NB4 (cell line): Measurements from ENCODE around the gene FAN1.

Experiments used
- CTCF ChIP-seq: IDR thresholded peaks from one replicate; pipeline ENCODE4 v1.5.1; 2012; ENCODE audit warnings: low read depth, low read length
- MAX ChIP-seq: IDR thresholded peaks from 2 replicates; pipeline ENCODE4 v1.6.1; 2011; ENCODE audit warnings: low read depth, low read length
- MYC ChIP-seq: IDR thresholded peaks from 2 replicates; pipeline ENCODE4 v1.6.1; 2011; ENCODE audit warnings: low read depth, low read length
- POLR2A ChIP-seq: IDR thresholded peaks from 2 replicates; pipeline ENCODE4 v1.6.1; 2011; ENCODE audit warnings: mild to moderate bottlenecking; ENCODE audit not compliant: insufficient read length; ENCODE audit errors: extremely low read depth

GRCh38 chr15:30978328-30978727 lies 74.6 kb downstream of the FAN1 start:
- TF ChIP-seq CTCF (no peak), POLR2A (no peak), MYC (no peak), MAX (no peak)
